ENCODE measurements around the gene TMEM132C.

- no peak for TF ChIP-seq TARDBP (IDR thresholded peaks at IDR 0.05)
- TF ChIP-seq BHLHE40 (IDR thresholded peaks at IDR 0.05; ENCODE audit: borderline replicate concordance) = no peak
- no peak for TF ChIP-seq FOXA1 (IDR thresholded peaks at IDR 0.05)
- TF ChIP-seq, protein P1, sequence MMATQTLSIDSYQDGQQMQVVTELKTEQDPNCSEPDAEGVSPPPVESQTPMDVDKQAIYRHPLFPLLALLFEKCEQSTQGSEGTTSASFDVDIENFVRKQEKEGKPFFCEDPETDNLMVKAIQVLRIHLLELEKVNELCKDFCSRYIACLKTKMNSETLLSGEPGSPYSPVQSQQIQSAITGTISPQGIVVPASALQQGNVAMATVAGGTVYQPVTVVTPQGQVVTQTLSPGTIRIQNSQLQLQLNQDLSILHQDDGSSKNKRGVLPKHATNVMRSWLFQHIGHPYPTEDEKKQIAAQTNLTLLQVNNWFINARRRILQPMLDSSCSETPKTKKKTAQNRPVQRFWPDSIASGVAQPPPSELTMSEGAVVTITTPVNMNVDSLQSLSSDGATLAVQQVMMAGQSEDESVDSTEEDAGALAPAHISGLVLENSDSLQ (IDR thresholded peaks at IDR 0.05) = no peak
- TF ChIP-seq FOXK2 (IDR thresholded peaks at IDR 0.05) = no peak
- no peak for TF ChIP-seq NFRKB (IDR thresholded peaks at IDR 0.05)
- no peak for TF ChIP-seq SUZ12 (IDR thresholded peaks at IDR 0.05)
- TF ChIP-seq SP1 (IDR thresholded peaks at IDR 0.05) = no peak
- TF ChIP-seq ZNF384 (IDR thresholded peaks at IDR 0.05) = no peak
- no peak for TF ChIP-seq CTBP1 (IDR thresholded peaks at IDR 0.05; ENCODE audit: borderline replicate concordance)
- no peak for TF ChIP-seq L3MBTL2 (conservative IDR thresholded peaks at IDR 0.05)
- TF ChIP-seq HDGF (IDR thresholded peaks at IDR 0.05; ENCODE audit: borderline replicate concordance) = no peak
These were observed 70.0 kb downstream of the TMEM132C start for GRCh38 chr12:128337071-128337345.
